ENCODE data around the gene STK4.
A peak's percentile ranks its signal among the peaks of the same experiment; 100 is the strongest.

Gene STK4

DNA sequence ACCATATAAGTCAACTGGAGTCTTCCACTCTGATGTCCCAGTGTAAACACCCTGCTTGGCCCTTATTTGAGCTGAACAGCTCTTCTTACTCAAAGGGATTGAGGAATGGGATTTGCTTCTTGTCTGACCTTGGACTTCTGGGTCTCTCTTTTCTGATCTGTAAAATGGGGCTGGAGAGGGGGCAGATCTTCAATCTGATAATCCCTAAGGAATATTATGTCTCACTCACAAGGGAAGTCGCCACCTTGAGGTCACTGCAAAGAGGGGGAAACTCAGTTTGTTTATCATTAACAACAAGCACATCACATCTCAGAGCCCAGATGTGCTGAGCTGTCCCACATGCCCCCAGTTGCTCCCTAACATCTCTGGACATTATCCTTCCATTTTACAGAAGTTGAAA lies 119.6 kb downstream of the STK4 start:
- no peak for DNase-seq (ENCODE audit: low read depth)

DNA sequence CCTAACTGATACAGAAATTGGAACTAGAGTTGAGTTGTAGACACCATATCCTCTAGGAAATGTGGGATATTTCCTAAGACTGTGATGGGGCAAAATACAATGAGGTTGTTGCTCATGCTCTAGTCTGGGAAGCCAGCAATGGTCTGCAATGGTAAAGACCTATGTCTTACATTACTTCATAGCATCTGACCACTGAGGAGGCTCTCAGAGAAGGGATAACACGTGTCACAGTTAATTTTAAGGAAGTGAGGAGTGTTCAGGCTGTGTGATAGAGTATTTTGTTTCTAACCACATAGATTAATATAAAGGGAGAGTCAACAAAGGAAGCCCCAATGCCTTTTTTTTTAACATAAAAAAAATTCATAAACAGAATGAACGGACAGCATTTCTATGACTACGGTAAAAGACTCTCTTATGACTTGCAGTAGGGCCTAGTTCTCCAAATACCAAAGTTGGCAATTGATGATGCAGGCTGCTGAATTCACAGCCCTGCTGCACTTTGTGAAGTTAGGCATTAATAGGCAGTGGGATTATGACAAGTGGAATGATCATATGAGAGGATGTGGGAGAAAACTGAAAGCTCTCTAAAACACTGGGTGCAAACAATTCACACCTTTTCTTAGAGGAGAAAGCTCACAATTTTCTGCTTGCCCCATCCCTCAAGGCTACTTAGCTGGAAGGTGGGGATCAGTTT lies 120.9 kb downstream of the STK4 start:
- no peak for DNase-seq (ENCODE audit: low read depth)

DNA sequence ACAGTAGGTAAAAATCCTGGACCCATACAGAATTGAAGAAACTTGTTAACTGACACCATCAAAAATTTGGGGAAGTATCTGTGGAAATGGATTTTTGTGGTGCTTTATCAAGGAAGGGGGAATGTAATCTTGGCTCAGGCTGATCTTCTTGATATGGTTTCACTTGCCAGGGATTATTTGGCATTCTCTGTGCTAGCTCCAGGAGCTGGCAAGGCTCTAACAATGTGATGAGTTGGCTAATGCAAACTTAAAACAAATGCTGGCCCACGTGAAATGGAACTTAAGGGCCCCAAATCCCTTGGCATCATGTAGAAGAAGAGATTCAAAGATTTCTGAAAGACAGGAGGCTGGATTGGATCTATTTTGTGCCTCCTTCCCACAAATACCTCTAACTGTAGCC lies 121.5 kb downstream of the STK4 start:
- DNase-seq (ENCODE audit: low read depth): no peak

DNA sequence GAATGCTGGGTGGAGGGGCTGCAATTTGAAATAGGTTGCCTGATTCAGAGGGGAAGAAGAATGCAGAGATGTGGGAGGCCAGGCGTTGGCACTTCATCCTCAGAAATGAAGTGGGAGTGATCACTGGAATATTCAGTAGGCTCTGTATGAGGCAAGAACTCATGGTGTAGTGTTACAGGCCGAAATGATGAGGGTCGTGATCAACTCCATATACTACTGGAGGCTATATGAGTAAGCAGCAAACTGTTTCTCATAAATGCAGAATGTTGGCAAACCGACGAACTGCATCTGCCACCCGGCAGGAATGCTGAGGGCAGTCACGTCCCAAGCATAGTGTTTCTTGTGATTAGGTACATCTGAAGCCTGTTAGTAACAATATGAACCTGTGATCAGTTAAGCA lies 121.9 kb downstream of the STK4 start:
- peak; percentile 47 for DNase-seq (ENCODE audit: low read depth)

DNA sequence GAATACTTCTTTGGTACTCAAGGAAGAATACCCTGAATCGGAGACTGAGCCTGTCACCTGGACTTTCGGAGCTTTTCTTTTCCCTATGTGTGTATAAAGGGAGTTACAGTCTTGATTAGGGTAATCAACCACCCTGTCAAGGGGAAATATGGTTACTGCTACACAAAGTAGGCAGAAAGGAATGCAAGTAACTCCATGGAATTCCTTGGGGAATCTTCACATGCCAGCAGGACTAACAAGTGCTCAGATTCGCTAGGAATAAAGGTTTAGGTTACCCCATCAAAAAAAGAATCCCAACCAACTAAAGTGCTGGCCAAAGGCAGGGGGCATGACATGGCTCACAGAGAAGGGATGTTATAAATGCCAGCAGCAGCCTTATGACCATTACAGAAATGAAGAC lies 124.2 kb downstream of the STK4 start:
- DNase-seq (ENCODE audit: low read depth): no peak

DNA sequence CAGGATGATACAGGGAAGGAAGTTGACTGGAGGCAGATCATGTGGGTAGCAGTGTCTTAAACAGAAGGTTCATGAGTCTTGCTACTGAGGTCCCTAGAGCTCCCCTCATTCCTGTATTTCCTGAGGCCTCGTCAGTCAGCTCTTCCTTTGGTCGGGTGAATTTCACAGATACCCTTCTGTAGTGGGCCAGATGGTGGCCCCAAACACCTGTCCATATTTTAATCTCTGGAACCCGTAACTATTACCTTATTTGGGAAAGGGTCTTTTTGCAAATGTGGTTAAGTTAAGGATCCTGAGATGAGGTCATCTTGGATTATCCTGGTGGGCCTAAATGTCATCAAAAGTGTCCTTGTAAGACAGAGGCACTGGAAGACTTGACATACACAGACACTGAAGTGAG lies 125.1 kb downstream of the STK4 start:
- DNase-seq (ENCODE audit: low read depth): no peak

DNA sequence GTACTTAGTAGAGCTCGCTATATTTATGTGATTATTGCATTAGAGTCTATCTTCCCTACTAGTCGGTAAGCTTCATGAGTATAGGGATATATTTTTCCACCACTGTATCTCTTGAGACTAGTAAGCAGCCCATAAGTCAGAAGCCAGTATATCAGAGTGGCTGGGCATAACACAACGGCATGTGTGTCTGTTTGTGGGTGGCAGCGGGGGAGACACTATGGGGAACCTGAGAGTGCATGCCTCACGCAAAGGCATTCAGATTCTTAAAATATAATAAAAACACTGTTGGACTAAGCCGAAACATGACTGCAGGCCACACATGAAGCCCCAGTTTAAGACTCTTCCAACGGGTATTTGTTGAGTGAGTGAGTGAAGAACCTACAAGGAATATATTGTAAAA lies 126.6 kb downstream of the STK4 start:
- DNase-seq (ENCODE audit: low read depth): no peak

DNA sequence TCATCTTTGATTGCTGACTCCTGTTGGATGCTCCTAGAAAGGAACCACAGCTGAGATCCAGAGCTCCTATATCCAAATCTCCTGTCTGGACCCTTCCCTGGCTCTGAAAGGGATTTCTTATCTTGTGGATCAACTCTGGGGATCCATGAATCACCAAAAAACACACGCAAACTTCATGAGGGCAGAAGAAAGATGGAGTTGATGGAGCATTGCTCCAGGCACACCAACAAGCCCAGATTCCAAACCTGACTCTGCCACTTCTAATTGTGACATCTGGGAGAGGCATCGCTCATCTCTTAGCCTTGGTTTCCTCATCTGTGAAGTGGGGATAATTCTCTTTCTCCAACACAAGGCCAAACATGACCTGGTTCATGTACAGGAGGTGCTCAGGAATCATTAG lies 127.9 kb downstream of the STK4 start:
- no peak for DNase-seq (ENCODE audit: low read depth)

DNA sequence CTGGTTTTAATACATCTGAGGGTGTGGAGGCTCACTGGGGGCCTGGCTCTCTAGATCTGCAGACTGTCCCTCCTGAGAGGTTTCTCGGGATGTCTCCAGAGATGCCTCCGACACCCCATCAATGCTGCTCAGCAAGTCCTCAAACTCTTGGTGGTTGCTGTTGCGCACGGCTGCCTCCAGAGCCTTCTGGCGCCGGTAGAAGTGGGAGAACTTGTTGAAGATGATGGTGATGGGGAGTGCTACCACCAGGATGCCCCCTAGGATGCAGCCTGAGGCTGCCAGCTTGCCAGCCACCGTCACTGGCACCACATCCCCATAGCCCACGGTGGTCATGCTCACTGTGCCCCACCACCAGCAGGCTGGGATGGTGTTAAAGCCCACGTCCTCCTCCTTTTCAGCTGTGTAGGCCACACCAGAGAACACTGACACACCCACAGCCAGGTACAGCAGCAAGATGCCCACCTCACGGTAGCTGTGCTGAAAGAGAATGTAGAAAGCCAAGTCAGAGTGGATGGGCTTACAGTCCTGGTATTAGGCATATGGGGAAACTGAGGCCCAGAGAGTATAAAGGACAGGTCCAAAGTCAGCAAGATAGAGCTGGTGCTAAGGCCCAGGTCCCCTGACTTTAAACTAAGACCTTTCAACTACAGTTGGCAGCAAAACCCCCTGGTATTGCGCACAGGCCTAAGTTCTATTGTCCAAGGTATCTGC lies 128.7 kb downstream of the STK4 start:
- no peak for DNase-seq (ENCODE audit: low read depth)

DNA sequence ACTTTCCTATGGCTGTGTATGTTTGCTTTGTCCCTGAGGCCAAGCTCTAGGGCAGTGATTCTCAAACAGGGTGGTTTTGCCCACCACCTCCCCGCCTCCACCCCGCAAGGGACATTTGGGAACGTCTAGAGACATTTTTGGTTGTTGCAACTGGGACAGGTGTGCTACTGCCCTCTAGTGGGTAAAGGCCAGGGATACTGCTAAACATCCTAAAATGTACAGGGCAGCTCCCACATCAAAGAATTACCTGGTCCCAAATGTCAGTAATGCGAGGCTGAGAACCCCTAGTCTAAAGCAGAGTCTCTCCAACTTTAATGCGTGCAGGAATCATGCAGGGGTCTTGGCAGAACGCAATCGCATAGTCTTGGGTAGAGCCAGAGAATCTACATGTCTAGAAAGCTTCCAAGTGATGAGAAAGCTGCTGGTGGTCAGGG lies 129.5 kb downstream of the STK4 start:
- peak; percentile 46 for DNase-seq (ENCODE audit: low read depth)

DNA sequence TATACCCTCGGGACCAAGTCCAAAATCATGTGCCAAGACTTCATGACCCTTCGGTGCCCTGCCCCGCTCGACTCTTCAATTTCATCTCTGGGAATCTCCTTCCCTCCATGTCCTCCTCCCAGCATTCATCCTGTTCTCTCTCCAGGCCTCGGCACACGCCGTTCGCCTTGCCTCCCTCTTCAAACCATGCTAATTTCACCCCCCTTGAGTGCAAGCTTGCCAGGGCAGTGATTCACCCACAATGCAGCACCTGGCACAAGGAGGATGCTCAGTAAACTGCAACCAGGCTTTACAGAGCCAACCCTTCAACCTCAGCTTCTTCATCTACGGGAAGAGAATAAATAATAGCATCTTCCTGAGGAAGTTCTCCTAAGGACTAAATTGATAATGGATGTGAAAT lies 130.5 kb downstream of the STK4 start:
- no peak for DNase-seq (ENCODE audit: low read depth)

DNA sequence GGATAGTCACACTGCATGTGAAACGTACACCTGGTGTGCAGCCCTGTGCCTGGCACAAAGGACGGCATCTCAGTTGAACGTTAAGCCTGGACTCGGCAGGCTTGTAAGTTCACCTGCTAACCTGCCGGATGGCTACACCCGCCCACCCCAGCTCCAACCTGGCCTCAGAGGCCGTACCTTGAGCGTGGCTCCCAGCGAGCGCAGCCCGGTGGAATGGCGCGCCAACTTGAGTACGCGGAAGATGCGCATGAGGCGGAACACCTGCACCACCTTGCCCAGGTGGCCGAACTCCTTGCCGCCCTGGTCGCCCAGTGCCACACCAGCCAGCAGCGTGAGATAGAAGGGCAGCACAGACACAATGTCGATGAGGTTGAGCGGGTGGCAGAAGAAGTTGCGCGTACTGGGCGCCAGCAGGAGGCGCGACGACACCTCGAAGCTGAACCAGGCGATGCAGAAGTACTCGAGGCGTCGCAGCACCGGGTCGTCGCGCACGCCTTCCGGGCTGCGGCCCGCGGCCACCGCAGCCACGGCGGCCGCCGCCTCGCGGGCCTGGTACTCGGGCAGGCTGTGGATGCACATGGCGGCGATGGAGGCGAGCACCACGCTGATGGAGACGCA lies 131.3 kb downstream of the STK4 start:
- DNase-seq (ENCODE audit: low read depth): no peak

DNA sequence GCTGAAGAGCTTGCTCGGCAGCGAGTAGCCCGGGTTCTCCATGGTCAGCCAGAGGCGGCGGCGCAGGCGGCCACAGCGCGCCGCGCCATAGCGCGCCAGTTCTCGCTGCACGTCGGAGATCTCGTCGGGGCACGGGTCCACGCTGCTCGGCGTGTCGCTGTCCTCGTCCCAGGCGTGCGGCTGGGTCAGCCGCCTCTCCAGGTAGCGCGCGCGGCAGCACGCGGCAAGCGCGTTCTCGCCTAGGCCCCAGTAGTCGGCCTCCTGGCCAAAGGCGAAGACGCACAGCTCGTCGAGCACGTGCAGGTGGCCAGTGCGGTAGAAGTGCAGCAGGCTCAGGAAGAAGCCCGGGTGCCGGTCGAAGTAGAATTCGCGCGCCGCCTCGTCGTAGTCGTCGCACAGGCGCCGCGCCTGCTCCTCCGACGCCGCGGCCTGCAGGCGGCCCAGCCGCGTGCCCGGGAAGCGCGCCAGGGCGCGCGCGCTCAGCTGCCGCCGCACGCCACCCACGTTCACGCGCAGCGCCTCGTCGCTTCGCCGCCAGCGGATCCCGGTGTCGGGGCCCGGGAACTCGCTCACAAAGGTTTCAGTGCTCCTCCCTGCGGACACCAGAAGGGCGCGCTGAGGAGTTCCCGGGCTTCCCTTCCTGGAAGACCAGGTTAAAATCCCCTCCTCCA lies 131.9 kb downstream of the STK4 start:
- DNase-seq (ENCODE audit: low read depth): no peak

DNA sequence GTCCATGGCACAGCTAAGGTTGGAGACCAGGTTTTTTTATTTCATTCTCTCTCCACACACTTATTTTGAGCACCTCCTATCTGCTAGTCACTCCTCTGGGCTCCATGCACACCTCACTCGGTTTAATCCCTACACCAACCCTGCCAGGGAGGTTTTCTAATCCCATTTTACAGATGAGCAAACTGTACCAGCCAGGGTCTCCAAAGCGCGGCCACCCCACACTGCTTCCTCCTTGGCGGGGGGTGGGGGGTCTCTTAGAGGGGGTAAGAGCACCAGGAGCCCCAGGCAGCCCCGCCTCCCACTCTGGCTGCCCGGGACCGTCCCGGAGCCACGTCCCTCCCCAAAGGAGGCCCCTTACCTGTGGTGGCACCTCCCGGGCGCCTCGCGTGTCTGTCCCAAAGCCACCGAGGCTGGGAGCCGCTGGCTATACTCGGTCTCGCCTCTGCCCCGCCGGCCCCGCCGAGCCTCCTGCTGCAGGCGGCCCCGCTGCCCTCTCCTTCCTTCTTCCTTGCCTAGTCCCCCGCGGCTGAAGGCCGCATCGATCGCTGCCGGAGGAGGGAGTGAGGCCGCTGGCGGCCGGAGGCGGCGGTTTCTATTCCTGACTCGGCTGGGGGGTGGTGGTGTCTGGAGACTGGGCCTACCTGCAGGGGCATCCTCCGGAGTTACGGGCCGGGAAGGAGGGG lies 134.4 kb downstream of the STK4 start, which contains the start of gene KCNS1:
KCNS1 (minus strand) TSS at position 565 of the 683 bp plus-strand sequence. CDS start 1,891 bp downstream, outside the sequence.
- DNase-seq (ENCODE audit: low read depth): no peak

DNA sequence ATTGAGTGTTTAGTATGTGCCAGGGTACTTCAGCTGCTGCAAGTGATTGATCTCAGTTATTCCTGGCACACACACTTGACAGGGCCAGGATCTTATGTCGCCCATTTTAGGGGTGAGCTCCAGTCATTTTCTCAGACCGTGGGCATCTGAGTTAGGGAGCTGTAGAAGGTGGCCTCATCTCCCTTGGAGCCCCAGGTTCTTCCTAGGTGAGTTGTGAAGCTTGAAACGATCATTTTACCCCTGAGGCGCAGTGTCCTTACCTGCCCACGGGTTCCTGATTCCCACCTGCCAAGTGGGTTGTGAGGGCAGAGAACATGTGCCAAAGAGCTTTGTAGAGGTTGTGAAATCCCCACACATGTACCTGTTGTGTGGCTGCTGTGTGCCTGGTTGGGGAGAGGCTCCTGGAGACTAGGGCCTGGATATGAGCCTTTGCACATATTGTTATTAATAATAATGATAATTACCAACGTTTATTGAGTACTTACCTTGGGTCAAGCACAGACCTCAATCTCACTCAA lies 135.1 kb downstream of the STK4 start:
- no peak for DNase-seq (ENCODE audit: low read depth)

DNA sequence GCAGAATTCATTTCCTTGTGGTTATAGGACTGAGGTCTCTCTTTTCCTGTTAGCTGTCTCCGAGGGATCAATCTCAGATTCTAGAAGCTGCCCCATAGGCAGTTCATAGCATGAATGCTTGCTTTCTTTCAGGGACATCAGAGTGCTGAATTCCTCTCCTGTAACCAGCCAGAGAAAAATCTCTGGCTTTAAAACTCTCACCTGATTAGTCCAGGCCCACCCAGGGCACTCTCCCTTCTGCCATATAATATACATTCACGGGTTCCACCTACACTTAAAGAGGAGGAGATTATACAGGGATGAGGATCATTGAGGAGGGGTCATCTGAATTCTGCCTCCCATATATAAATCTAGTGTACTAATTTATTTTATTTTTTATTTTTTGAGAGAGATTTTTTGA lies 136.8 kb downstream of the STK4 start:
- no peak for DNase-seq (ENCODE audit: low read depth)

DNA sequence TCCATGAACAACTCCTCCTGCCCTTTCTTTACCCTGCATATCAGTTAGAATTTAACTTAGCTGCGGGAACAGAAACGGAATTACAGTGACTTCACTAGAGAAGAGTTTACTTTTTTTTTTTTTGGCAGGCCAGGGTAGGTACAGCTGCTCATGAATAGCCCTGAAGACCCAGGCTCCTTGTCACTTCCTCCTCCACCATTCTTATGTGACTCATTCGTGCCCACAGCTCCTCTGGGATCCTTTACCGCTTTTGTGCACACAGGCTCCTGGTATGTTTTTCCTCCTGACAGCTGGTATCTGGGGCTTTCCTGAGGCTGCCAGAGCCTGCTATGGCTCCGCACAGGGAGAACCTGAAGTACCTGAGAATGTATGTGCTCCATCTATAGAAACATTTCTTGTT lies 138.5 kb downstream of the STK4 start:
- peak; percentile 73 for DNase-seq (ENCODE audit: low read depth)

DNA sequence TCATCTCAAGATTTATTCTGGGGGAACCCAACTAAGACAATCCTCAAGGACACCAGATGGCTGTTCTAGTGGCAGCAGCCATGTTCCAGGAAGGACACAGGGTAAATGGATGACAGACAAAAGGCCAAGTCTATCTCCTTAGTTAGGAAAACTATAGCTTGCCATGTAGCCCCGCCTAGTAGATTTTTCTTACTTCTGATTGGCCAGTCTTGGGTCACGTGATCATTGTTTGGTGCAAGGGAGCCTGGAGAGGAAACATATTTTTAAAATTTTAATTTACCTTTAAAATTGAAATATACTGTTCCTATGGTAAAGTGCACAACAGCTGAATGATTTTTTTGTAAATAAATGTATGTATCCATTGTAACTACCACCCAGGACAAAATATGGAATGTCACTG lies 139.0 kb downstream of the STK4 start:
- DNase-seq (ENCODE audit: low read depth): no peak

DNA sequence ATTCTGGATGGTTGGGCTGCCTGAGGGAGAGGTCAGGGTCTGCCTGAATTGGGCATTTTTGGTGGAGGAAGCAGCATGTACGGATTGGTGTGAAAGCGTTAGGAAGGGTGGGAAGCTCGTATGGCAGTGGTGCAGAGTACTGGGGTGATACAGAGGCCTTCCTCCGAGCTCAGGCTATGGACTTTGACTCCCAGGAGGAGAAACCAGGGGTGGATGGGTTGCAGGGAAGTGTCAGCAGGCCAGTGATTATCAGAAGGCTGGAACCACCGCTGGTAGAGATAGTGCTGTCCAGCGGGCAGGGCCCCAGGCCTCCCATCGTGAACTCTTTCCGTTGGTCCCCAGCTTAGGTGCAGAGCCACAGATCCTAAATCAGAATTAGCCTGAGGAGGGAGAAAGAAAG lies 143.3 kb downstream of the STK4 start:
- DNase-seq (ENCODE audit: low read depth): no peak

DNA sequence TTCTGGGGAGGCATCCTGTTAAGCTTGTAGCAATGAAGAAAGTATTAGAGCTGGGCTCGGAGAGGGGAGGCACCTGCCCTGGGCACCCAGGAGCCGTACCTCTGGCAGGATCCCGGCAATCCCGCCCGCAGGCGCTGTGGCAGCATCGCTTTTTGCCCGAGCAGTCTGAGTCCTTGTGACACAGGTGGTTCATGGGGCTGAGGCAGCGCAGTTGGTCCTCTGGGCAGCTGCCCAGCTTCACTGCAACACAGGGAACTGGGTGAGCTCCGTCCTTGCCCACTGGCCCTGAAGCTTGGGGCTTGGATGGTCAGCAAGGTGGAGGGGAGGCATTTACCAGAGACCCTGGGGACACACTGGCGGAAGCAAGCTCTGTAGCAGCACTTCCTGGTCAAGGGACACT lies 144.0 kb downstream of the STK4 start:
- DNase-seq (ENCODE audit: low read depth): no peak

DNA sequence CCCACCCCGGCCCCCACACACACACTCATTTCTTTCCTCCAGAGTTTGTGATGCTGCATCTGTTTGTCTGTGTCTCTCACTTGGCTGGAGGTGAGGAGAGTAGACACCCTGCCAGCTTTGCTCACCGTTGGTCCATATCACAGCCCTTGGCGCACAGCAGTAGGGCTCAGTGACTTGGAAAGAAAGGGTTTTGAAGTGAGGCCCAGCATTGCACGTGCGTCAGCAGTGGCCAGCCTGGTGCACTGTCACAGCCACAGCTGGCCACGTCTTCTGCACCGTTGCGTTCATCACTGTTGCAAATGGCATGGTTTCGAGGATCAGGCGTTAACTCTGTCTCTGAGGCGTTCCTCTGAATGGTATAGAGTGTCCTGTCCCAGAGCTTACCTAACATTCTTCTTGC lies 145.0 kb downstream of the STK4 start:
- DNase-seq (ENCODE audit: low read depth): no peak
